LNCaP clone FGC (cell line): ENCODE data around the gene CCDC127.
"Not testable (repeated sequence)": the region's sequence is repeated elsewhere in the genome, so short reads cannot be mapped to it uniquely, and the experiment has no call there.

Source experiments
- DNase-seq: peaks from one replicate; pipeline ENCODE4 v3.0.0-alpha.2; 2011; ENCODE audit warnings: low read depth
- H3K4me3 ChIP-seq: 2 replicates; pipeline ENCODE4 v1.5.1; 2011; ENCODE audit warnings: mild to moderate bottlenecking, low read depth, low read length, control low read depth
- TF ChIP-seq, protein P1 (sequence below): IDR thresholded peaks from 2 replicates; pipeline ENCODE4 v1.5.1; 2012; ENCODE audit warnings: mild to moderate bottlenecking; ENCODE audit not compliant: control insufficient read depth, insufficient read depth; ENCODE audit errors: extremely low read depth

Gene CCDC127

DNA sequence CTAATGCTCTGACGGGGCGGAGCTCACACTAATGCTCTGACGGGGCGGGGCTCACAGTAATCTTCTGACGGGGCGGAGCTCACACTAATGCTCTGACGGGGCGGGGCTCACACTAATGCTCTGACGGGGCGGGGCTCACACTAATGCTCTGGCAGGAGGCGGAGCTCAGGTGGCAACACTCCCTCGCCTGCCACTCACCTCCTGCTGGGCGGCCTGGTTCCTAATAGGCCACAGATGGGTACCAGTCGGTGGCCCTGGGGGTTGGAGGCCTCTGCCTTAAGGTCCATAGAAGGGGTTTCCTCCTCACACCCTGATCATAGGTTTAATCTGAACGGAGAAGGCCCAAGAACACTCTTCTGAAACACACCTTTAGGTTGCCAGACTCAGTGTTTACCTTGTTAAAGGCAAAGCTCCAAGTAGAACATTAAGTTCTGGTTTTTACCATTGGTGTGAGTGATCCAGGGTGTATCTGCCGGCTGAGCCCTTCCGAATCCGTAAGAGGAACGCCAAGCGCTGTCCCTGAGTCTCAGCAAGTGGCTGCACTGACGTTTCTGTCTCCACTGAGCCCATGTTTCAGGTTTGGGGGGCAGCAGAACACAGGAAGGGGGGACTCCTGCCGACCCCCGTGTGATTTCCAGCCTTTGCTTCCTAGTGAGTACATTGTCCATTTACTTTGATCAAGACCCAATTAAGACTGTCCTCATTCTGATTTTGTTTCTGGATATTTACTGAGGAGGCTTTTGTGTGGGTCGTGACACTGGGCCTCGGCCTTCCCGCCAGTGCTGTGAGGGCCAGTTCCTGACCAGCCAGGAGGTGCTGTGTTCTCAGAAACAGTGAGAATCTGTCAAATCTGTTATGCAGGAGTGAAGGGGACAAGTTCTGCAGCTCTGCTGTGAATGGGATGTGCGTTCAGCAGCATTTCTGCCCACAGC, 51.2 kb downstream of the CCDC127 start:
- DNase-seq = peak; percentile 71
- H3K4me3 ChIP-seq = no peak overlapping the region
- TF ChIP-seq, protein P1, sequence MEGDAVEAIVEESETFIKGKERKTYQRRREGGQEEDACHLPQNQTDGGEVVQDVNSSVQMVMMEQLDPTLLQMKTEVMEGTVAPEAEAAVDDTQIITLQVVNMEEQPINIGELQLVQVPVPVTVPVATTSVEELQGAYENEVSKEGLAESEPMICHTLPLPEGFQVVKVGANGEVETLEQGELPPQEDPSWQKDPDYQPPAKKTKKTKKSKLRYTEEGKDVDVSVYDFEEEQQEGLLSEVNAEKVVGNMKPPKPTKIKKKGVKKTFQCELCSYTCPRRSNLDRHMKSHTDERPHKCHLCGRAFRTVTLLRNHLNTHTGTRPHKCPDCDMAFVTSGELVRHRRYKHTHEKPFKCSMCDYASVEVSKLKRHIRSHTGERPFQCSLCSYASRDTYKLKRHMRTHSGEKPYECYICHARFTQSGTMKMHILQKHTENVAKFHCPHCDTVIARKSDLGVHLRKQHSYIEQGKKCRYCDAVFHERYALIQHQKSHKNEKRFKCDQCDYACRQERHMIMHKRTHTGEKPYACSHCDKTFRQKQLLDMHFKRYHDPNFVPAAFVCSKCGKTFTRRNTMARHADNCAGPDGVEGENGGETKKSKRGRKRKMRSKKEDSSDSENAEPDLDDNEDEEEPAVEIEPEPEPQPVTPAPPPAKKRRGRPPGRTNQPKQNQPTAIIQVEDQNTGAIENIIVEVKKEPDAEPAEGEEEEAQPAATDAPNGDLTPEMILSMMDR = no peak

DNA sequence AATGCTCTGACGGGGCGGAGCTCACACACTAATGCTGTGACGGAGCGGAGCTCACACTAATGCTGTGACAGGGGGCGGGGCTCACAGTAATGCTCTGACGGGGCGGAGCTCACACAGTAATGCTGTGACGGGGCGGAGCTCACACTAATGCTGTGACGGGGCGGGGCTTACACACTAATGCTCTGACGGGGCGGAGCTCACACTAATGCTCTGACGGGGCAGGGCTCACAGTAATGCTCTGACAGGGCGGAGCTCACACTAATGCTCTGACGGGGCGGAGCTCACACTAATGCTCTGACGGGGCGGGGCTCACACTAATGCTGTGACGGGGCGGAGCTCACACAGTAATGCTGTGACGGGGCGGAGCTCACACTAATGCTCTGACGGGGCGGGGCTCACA, 53.2 kb downstream of the CCDC127 start:
- not testable (repeated sequence) for H3K4me3 ChIP-seq, DNase-seq

DNA sequence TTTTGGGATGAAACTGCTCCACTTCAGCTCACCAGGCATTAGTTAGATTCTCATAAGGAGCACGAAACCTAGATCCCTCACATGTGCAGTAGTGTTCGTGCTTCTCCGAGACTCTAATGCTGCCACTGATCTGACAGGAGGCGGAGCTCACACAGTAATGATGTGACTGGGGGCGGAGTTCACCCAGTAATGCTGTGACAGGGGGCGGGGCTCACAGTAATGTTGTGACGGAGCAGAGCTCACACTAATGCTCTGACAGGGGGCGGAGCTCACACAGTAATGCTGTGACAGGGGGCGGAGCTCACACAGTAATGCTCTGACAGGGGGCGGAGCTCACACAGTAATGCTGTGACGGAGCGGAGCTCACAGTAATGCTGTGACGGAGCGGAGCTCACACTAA, 53.7 kb downstream of the CCDC127 start:
- DNase-seq = no peak
- TF ChIP-seq, protein P1 = no peak
- H3K4me3 ChIP-seq = no peak overlapping the region

DNA sequence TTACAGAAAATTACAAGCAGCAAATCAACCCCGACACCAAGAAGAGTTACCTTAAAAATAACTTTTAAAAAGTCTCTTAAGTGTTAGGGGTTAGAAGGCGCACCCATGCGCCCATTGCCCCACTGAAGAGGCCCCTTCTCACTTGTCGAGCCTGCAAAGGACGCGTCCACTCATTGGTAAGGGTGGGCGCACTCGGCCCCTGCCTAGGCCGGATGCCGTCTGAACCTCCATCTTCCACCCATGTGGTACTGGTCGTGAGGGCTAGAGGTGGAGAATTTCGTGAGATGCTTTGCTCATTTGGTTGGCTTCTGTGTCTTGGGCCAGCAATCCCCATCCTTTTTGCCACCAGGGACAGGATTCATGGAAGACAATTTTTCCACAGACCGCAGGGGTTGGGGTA, 54.1 kb downstream of the CCDC127 start:
- TF ChIP-seq, protein P1 = no peak

DNA sequence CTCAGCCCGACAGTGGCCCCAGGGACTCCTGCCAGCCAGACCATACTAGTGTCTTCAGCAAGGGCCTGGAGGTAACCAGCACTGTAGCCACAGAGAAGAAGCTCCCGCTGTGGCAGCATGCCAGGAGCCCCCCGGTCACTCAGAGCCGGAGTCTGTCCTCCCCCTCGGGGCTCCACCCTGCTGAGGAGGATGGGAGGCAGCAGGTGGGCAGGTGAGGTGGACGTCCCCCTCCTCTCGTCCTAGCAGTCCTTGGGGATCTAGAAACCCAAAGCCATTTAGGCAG, 54.7 kb downstream of the CCDC127 start:
- TF ChIP-seq, protein P1 = no peak
- no peak for DNase-seq
- H3K4me3 ChIP-seq = no peak overlapping the region

More for the DNA sequence above, 54.1 kb downstream of the CCDC127 start:
- DNase-seq = no peak
- no peak overlapping the region for H3K4me3 ChIP-seq

DNA sequence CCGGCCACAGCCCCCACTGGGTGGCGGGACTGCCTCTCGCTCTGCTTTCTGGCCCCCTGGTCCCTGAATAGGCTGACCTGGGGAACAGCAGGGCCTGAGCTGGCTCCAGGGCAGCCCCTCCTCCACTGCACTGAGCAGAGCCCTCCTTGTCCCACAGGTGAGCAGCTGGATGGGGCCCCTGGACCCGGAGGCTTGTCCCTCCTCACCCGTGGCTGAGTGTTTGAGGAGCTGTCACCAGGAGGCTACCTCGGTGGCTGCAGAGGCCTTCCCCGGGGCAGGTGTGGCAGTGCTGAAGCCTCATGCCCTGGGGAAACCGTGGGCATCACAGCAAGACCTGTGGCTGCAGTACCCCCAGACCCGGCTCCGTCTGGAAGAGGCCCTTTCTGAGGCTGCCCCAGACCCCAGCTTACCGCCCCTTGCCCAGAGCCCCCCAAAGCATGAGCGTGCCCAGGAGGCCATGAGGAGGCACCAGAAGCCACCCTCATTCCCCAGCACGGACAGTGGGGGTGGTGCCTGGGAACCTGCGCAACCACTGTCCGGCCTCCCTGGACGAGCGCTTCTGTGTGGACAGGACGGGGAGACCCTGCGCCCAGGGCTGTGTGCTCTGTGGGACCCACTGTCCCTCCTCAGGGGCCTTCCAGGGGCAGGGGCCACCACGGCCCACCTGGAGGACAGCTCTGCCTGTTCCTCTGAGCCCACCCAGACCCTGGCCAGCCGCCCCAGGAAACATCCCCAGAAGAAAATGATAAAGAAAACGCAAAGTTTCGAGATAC, 55.2 kb downstream of the CCDC127 start:
- TF ChIP-seq, protein P1 = no peak
- no peak overlapping the region for H3K4me3 ChIP-seq
- no peak for DNase-seq

DNA sequence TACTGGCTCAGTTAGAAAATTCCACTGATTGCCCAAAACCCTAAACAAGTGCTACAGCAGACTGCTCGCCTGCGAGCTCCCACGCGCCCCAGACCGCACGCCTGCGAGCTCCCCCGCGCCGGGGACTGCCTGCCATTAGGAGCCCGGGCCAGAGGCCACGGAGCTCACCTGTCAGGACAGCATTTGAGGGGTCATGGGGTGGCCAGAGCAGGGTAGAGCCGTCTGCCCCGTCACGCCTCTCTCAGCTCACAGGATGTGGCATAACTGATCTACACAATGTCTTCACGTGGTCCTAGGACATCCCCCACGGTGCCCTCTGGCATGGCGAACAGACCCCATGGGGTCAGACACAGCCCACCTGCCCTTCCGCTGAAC, 55.8 kb downstream of the CCDC127 start:
- TF ChIP-seq, protein P1 = no peak
- H3K4me3 ChIP-seq = no peak overlapping the region
- DNase-seq = no peak
